ENCODE data around the gene NFE2L2.
"Not testable (repeated sequence)": the region's sequence is repeated elsewhere in the genome, so short reads cannot be mapped to it uniquely, and the experiment has no call there.

NFE2L2 gene

DNA sequence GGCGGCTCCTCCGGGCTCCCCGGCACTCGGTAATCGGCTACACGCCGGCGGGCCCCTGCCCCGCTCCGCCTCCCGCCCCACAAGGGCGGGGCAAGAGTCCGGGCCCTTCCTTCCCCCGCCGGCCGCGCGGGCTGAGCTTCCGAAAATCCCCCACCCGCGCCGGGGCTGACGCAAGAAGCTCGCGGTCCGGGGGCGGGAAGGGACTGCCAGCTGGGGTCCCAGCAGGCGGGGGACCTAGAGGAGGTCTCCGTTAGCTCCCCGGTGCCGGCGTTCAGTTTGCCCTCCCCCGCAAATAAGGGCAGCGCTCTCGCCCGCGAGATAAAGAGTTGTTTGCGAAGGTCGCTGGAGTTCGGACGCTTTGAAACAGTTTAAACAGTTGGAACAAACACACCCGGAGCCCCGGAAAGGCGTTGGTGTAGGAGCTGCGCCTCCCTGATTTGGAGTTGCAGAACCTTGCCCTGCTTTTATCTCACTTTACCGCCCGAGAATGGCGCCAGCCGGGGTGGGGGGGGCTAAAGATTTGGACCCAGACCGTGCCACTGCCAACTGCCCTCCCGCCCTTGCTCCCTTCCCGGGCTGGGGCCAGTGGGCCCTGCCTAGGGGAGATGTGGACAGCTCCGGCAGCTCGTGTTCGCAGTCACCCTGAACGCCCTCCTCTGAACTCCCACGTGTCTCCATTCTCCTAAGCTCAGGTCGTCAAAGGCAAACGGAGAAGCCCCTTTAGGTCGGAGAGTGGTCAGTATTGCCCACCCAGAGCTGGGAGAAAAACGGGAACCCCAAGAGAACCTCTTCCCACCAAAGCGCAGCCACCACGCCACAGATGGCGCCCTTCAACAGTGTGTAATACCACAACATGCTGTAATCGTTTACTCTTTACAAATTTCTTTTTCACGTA is at the start of gene NFE2L2:
TSS of gene NFE2L2 (minus strand) at position 35 of the 895 bp plus-strand sequence. CDS start 151 bp downstream, outside the sequence.
- DNase-seq: peak; percentile 82 to 94 (median 88)

DNA sequence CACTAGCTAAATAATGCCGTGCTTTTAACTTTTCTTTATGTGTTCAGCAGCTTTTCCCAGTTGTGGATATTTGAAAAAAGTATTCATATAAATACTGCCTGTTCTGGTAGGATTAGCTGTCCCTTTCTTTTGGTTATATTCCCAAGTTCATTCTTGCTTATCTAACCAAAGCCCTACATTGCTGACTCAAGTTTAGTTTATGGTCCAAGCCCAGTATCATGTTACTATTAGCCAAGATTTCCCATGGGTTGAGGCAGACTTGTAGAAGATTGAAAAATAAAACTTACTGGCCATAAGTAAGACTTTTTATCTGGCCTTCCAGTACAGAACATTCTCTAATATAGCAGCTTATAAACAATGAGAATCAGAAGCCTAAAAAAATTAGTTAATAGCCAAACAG is 49.7 kb upstream of the NFE2L2 start:
- DNase-seq: no peak

DNA sequence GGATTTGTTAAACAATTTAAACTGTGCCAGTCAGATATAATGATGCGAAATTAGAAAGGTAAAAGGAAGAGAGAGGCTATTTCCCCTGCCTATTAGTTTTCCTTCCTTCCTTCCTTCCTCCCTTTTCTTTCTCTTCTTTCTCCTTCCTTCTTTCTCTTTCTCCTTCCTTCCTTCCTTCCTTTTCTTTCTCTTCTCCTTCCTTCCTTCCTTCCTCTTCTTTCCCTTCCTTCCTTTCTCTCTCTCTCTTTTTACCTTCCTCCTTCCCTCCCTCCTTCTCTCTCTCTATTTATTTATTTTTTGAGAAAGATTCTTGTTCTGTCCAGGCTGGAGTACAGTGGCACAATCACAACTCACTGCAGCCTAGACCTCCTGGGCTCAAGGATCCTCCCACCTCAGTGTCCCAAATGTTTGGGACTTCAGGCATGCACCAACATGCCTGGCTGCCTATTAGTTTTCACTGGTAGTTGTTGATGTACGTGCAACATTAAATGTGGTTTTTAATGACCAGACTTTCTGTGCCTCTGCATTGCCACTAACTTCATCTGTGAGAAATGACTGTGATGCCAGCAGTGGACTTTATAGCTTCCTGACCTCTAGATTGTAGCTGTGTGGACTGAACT is 48.7 kb upstream of the NFE2L2 start:
- no peak for DNase-seq

DNA sequence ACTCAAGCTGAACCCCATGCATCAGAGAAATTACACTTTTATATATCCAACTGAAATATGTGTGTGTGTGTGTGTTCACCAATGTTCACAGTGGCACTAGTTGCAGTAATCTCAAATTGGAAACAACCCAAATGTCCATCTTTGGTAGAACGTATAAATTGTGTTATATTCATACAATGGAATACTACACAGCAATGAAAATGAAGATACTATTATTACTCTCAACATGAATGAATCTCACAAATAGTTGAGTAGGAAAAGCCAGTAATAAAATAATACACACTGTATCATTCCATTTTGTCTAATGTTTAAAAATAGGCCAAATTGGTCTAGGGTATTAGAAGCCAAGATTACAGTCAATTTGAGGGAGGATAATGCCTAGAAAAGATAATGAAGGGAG is 48.0 kb upstream of the NFE2L2 start:
- no peak for DNase-seq

DNA sequence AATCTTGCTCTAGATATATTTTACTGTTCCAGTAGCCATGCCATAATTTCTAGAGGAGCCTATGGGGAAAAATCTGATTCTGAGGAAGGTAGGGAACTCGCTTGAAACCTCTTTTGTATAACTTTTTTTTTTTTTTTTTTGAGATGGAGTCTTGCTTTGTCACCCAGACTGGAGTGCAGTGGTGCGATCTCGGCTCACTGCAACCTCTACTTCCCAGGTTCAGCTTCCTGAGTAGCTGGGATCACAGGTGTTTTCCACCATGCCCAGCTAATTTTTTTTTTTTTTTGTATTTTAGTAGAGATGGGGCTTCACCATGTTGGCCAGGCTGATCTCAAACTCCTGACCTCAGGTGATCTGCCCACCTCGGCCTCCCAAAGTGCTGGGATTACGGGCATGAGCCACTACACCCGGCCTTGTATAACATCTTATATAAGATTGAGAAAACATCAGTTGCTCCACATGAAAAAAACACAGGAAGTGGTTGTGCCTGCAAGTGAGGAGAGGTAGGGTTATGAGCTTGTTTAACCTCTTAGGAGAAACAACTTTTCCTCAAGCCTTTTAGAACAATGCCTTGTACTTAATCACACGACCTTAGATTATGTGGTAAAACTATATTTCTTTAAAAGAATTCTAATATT is 45.3 kb upstream of the NFE2L2 start:
- DNase-seq: not testable (repeated sequence)

DNA sequence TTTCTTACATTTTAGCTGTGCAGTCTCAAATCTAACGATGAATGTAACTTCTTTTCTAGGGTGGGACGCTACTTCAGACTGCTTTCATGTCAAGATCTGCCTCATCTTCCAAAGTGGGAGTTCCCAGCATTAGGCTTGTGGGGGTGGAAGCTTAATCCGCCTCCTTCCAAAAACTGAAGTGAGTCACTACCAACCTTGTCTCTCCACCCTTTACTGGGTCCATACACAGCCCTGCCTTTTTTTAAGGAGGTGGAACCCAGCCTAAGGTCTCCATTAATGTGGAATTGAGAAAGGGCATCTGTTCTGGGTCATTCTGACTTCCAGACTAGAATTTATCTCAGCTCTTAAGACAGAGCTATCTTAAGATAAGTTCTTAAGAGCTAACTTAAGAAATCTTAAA is 42.0 kb upstream of the NFE2L2 start:
- DNase-seq: no peak

DNA sequence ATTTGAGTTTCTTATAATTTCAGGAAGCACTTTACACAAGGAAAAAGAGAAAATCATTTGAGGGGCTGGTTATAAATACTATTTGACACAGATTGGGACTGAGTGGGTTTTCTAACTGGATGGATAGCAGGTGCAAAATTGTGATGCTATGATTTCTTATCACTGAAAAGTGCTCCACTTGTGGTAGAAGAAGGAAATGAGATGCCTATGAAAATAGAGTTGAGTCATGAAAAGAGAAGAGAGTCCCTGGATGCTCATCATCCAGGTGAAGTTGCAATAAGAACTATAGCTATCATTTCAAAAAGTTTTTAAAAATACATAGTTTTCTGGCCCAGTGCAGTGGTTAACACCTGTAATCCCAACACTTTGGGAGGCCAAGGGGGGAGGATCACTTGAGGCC is 39.4 kb upstream of the NFE2L2 start:
- DNase-seq: no peak

DNA sequence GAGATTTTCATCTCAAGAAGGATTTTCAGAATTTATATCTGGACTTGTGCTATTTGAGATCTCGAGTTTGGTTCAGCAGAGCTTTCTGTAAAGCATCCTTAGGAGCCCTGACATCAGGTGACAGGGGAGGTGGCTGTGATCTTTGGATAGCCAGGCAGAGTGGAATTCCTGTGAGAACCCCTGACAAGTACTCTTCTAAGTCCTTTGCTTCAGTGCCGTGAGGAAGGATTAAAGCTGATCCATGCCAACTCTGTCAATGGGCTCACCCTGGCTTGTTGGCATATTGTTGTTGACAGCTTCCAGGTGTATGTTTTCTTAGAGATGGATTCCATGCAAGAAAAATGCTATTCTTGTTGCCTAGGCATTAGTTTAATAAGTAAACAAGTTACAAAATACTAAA is 38.0 kb upstream of the NFE2L2 start:
- no peak for DNase-seq

DNA sequence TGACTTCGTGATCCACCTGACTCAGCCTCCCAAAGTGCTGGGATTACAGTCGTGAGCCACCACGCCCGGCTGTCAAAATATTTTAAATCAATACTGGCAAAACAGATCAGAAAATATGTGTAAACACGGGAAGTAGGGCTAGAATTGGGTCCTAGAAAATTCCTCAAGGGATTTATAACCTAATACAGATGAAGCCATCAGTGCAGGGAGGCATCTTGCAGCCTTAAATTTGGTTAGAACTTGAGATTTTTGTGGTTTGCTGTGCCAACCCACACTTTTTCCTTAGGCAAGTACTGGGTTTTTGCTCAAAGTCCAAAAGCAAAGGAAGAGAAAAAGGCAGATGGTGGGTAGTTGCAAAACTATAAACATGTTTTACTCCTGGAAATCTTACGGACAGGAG is 33.7 kb upstream of the NFE2L2 start:
- no peak for DNase-seq

DNA sequence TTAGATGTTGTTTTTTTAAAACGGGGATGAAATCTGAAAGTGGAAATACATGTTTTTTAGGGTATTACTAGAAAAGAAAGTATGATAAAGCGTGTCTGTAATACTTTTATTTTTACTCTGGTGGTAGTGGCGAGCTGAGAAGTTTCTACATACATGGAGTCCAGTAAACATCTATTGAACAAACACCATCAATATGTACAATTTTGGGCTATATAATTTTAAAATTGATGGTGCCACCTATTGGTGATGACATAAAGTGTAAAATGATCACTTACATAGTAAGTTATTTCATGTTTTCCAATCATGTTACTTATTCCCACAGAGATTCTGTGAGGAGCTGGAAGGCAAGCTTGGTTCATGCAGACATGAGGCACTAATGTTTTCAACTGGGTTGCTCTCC is 31.5 kb upstream of the NFE2L2 start:
- no peak for DNase-seq

DNA sequence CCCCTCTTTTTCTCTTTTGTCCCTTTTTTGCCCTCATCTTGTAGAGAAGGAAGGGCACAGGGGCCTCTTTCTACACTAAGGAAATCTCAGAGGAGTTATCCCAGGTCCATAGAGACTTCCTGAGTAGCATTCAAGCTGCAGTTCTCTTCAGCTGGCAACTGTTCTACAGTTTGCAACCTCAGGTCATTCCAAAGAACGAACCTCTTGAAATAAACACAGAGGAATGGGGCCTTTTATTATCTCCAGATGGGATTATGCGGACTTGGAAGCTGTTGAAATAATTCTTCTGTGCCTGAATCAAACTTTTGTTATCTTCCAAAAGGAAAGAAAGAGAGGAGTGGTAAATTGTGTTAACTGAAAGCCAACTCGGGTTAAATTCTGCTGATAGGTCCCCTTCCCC is 31.0 kb upstream of the NFE2L2 start:
- DNase-seq: no peak

DNA sequence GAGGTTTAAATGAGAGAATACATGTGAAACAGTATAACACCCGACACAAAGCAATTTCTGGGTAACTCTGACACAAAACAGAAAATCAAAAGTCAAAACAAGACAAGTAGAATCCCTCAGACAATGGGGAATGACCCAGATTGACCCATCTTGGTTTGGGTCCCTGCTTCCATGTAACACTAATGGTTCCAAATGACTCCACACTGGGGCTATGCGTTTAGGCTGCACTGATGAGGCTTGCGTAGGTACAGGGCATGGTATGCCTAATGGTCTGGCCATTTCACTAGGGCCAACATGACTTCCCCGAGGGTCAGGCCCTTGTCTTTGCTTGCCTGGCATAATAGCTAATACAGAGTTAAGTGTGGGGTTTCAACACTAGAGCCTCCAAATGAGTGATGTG is 27.2 kb upstream of the NFE2L2 start:
- DNase-seq: no peak

DNA sequence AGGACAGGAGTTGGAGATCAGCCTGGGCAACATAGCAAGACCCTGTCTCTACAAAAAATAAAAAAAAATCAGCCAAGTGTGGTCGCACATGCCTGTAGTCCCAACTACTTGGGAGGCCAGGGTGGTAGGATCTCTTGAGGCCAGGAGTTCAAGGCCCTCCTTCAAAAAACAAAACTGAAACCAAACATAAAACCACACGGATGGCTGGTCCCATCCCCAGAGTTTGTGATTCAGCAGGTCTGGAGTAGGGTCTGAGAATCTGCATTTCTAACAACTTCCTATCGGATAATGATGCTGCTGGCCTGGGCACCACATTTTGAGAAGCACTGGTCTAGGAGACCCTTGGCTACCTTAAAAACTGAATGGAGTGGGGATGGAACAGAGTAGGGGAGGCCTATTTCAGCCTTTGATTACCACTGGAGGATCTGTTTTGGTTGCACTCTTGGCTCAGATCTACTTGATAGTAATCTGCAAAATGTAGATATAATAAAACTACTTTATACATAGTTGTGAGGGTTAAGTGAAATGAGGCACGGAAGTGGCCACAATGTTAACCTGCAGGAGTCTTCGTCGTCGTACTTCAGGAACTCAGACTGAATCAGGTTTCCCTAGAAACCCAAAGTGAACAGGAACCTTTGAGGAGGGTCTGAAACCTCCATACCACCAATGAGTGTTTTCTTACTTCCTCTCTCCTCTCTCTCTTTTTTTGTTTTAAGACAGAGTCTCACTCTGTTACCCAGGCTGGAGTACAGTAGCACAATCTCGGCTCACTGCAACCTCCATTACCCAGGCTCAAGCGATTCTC is 25.5 kb upstream of the NFE2L2 start:
- DNase-seq: no peak

DNA sequence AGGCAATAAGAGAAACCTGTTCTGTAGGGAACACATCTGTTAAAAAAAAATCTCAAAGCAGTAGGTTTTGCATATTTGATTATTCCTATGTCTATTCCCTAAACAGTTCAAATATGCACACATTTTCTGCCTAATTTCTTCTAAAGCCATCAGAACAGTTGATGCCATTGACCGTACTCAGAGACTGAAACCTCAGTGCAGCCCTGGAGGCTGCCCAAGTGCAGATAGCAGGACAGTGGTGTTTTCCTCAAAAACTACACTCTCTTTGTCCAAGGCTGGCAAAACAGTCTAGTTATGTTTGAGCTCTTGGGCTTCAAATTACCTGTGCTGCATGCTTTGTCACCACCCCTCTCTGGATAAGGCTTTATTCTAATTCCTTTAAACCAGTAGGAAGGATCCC is 23.3 kb upstream of the NFE2L2 start:
- no peak for DNase-seq

DNA sequence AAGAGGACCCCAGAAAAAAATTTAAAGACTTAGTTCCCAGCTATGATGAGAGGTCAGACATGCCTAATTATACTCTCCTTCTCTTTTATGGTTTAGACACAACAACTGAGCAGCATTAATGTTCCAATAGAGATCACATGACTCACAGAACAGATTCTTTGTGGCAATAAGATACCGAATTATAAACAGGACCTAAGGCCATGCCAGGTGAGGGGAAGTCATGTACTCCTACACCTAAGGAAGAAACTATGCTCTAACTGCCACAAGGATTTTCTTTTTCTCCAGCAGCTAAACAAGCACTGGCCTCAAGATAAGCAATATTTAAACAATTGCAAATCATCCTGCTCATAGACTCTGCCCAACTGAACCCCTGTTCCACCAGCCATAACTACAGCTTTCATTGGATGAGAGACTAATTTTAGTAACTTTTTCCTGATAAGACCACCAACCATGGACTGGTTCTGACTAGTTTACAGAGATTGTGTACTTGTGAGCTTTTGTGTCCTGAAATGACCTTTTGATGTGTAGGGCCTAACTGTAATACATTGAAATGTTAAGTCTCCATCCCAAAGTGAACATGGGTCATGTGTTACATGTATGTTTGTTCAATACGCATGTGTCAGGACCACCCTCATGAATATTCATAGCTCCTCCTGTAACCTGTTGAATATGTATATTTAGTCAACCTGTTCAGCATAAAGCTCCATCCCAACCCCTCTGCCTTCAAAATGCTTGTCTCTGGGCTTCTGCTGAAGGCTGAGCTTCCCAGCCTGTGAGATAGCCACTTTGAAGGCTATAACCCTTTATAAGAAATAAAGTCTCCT is 21.6 kb upstream of the NFE2L2 start:
- no peak for DNase-seq

DNA sequence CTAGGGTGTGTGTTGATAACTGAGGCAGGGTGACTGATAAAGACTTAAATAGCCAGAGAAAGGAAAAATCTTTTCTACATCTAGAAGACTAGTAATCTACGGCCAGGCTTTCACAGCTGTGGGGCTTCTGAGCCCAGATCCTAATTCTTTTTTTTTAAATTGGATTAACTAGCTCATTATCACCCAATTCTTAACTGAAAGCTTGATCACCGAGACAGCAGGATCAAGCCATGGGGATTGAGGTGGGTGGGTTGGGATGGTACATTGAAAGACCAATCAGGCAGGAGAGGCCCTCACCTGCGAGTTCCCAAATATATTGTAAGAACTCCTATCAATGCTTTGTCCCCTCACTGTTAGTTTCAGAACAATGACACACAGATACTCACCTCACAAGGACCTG is 20.0 kb upstream of the NFE2L2 start:
- no peak for DNase-seq

DNA sequence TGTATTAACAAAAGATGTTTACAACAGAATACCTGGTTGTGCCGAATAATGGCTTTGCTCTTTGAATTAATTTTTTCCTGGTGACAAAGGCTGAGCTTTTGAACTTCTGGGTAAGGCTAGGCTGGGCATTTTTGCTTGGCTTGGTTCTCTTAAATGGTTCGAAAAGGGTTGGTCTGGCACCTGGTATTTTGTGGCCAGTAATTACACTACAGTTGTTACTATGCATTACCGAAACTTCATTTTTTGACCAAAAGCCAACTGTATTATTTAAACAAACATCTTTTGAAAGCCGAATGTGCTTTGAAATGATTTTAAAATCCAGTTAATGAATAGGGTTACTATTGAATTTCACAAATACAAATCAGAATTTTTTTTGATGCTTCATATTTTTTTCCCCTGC is 19.4 kb upstream of the NFE2L2 start:
- DNase-seq: no peak

DNA sequence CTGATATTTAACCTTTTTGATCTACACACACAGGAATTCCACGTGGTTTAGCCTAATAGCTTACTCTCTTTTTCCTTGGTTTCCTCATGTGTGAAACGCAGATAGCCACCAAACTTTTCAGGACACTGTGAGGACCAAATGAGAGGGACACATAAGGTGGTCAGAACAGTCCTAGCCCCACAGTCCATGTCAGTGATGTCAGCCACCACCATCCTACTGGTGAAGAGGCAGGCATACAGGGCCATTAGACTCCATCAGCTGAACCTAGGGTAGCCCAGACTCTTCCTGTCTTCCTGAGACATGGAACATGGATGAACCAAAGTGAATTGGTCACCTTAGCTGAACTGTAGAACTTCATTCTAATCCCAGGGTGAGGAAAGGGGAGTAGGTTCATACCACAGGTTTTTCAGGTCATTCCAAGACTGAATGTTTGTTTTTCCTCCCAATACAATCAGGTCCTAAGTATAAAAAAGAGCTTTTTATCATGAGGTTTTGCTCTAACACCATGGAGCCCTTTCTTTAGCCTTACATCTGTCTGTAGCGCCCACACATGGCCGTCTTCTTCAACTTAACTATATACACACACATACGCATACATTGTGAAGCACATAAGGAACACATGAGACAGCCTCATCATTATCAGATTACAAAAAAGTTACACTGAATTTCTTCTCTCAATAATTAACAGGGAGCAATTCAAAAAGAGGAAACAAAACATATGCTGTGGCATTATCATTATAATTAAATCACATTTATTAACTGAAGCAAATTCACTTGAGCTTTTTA is 18.5 kb upstream of the NFE2L2 start:
- no peak for DNase-seq

DNA sequence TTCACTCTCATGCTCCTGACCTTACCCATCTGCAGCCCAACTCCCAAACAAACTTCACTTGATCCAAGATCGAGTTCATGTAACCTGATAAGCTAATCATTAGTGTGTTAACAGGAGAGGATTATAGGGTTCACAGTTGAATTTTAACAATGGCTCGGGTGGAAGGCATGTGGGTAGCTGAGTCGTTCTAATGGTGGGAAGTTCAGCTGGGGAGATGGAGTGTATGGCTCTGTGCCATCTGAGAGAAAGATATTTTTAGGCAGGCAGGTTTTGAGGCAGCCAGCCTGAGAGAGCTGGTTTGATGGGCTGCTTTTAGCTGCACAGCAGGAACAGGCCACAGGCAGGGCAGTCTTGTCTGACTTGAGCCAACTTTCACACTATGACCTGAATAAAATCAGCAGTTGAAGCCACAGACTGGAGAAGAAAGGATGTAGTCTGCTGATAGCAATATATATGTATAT is 17.7 kb upstream of the NFE2L2 start:
- DNase-seq: no peak

DNA sequence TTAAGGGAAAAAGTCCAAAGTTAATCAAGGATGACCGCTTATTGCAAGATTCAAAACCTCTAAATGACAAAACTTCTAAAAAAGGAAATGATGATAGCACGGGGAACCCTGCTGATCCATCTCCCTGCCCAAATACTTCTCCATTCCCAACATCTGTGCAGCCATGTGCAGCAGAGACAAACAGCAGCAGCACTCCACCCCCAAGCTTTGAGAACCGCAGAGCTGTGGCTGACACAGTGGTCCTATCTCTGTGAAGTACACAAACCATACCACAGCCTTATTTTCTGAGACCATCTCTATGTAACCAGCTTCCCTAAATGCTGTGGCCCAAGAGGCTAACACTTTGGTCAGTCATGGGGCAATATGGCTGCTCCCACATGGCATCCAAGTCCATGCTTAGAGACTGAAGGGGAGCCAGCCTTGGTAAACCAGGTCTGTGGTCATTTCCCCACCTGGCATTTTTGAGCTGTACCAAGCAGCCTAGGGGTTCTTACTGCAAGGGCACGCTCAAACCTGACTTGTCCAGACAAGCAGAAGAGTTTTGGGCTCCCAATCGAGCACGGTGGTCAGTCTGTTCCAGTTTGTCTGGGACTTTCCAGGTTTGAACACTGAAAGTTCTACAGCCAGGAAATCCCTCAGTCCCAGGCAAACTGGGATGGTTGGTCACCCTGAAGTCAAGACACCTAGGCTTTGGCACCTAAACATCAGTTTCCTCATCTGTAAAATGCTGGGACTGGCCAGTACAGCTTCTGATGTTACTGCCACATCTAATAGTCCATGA is 17.1 kb upstream of the NFE2L2 start:
- no peak for DNase-seq

Data from activated naive CD4-positive, alpha-beta T cell (primary cell).